ENCODE results near the gene FAR2. TPM values are rescaled to one million over a fixed set of nuclear protein-coding genes. Genes with fewer than 3 reads are reported as not detected.
A peak's percentile ranks its signal among the peaks of the same experiment; 100 is the strongest.

The FAR2 gene
- total RNA-seq, 1 experiment from 2014 or later: 11.0 TPM

DNA sequence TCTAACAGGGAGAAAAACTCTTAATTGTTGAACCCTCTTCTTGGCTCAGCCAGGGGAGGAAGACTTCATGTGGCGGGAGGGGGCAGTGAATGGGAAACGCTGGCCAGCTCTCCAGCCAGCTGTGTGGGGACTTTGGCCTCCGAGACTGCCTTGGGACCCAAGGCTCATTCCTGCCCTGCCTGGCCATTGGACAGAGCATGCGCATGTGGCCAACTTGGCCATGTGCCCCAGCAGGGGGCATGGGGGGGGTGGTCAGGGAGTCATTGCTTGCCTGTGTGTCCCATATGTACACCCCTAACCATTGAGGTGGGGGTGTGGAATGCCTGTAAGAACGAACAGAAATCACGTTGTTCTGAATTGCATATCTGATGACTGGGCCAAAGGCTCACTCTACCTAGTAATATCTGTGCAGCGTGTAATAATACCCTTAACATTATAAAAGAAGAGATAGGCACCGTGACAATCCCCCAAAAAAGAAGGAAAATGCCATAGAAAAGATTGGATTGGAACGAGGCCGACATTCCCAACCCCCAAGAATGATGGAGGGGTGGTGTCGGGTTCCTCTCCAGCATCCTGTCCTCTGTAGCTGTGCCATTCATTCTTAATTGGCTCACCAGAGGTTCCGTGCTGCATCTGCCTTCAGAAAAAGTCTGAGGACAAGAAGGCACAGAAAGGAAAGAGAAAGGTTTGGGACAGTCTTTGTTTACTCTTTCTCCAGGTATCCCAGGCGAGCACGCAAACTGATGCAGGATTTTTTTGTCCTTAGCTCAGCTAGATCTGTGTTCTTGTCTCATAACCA is 3.5 kb upstream of the FAR2 start:
- H3K9me3 ChIP-seq (ENCODE audit: insufficient read depth, low read depth): 0 out of 2 replicates have a peak, but pooled peaks cover 5% of the 10 kb centered on the region
- ChIA-PET CTCF (no interaction called here), POLR2A (ENCODE audit: unreplicated experiment) (interaction anchor here (0.7 kb wide), 1 partner anchor 376 kb away, joined by 4 read pairs; no protein-coding TSS in a partner anchor)
- no peaks in the 10 kb centered on the region for H3K9me2 ChIP-seq (ENCODE audit: insufficient read depth)
- no peaks in the 10 kb centered on the region for H3K36me3 ChIP-seq (ENCODE audit: low read depth)
- H3K4me3 ChIP-seq: no peak overlapping the region
- H3K27ac ChIP-seq: no peak overlapping the region
- no peak overlapping the region for H2AFZ ChIP-seq
- intact Hi-C loops (cut with micrococcal nuclease; ENCODE audit: unreplicated experiment): no loop called here
- H3F3A ChIP-seq (ENCODE audit: insufficient read depth, low read depth): no peaks in the 10 kb centered on the region
- TF ChIP-seq EZH2 (IDR thresholded peaks at IDR 0.05; ENCODE audit: low read depth): no peak
- TF ChIP-seq, protein P1, sequence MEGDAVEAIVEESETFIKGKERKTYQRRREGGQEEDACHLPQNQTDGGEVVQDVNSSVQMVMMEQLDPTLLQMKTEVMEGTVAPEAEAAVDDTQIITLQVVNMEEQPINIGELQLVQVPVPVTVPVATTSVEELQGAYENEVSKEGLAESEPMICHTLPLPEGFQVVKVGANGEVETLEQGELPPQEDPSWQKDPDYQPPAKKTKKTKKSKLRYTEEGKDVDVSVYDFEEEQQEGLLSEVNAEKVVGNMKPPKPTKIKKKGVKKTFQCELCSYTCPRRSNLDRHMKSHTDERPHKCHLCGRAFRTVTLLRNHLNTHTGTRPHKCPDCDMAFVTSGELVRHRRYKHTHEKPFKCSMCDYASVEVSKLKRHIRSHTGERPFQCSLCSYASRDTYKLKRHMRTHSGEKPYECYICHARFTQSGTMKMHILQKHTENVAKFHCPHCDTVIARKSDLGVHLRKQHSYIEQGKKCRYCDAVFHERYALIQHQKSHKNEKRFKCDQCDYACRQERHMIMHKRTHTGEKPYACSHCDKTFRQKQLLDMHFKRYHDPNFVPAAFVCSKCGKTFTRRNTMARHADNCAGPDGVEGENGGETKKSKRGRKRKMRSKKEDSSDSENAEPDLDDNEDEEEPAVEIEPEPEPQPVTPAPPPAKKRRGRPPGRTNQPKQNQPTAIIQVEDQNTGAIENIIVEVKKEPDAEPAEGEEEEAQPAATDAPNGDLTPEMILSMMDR (conservative IDR thresholded peaks at IDR 0.05): no peak
- H3K4me2 ChIP-seq: no peak overlapping the region
- H4K20me1 ChIP-seq (ENCODE audit: insufficient read depth): no peaks in the 10 kb centered on the region
- DNase-seq: no peak
- H3K79me2 ChIP-seq (ENCODE audit: low read depth): no peaks in the 10 kb centered on the region
- no peaks in the 10 kb centered on the region for H3K27me3 ChIP-seq (ENCODE audit: insufficient read depth, low read depth)
- BruUV-seq (replicated peaks): no TSS peak
- peaks cover 14% of the 10 kb centered on the region for H3K4me1 ChIP-seq (replicated peaks; ENCODE audit: insufficient read depth)

- TF ChIP-seq EZH2 (IDR thresholded peaks at IDR 0.05; ENCODE audit: low read depth): no peak
- TF ChIP-seq, protein P1 (conservative IDR thresholded peaks at IDR 0.05): no peak
- Histone ChIP-seq H3K27ac (no peak overlapping the region), H3K4me2 (no peak overlapping the region), H3F3A (ENCODE audit: insufficient read depth, low read depth) (no peaks in the 10 kb centered on the region), H3K79me2 (ENCODE audit: low read depth) (no peaks in the 10 kb centered on the region), H3K36me3 (ENCODE audit: low read depth) (no peaks in the 10 kb centered on the region), H4K20me1 (ENCODE audit: insufficient read depth) (no peaks in the 10 kb centered on the region), H3K4me3 (no peak overlapping the region), H3K4me1 (replicated peaks; ENCODE audit: insufficient read depth) (peaks cover 14% of the 10 kb centered on the region), H3K27me3 (ENCODE audit: insufficient read depth, low read depth) (no peaks in the 10 kb centered on the region), H3K9me2 (ENCODE audit: insufficient read depth) (no peaks in the 10 kb centered on the region), H2AFZ (no peak overlapping the region), H3K9me3 (ENCODE audit: insufficient read depth, low read depth) (0 out of 2 replicates have a peak, but pooled peaks cover 5% of the 10 kb centered on the region)
- DNase-seq: no peak
- ChIA-PET CTCF (no interaction called here), POLR2A (ENCODE audit: unreplicated experiment) (interaction anchor here (0.7 kb wide), 1 partner anchor 376 kb away, joined by 4 read pairs; no protein-coding TSS in a partner anchor)
- intact Hi-C loops (cut with micrococcal nuclease; ENCODE audit: unreplicated experiment): no loop called here
- no TSS peak for BruUV-seq (replicated peaks)
Observed at GRCh38 chr12:29146196-29146595, 2.9 kb upstream of the FAR2 start.

DNA sequence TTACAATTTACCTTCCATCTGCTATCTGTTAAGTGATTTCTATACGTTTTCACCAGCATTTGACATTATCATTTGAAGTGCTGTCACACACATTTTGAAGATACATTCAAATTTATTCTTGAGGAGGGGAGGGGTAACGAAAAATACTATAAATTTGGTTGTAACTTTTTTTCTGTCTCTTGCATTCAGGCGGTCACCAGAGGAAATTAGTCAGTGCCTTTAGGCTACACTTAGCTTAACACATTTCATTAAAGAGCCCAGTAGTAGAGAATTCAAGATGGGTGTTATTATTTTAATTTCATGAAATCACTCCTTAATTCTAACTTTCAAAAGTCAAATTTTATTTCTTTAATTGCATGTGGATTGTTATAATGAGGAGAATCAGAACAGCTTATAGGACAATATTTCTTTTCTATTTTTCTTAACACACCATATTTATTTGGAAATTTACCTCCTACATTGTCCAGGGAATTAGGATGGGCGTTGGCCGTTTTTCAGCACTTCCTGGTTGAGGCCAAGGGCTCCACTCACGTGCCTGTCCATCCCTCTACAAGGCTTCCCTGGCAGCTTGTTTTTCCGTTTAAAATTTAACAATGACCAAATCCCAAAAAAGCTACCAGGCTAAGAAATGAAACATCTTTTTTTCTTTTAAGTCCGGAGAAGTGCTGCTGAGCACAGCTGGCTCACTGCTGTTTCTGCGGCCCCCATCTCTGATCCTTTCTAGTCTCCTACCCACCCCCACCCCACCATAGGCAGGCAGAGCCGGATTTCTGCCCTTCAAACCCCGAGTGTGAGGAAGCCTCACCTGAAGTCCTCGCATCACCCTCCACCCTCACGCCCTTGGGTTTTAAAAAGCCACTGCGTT is 1.1 kb upstream of the FAR2 start:
- Histone ChIP-seq H3K27ac (peak overlapping the region; percentile 58), H3K9me2 (ENCODE audit: insufficient read depth) (no peaks in the 10 kb centered on the region), H4K20me1 (ENCODE audit: insufficient read depth) (no peaks in the 10 kb centered on the region), H2AFZ (peak overlapping the region; percentile 88), H3F3A (ENCODE audit: insufficient read depth, low read depth) (no peaks in the 10 kb centered on the region), H3K79me2 (ENCODE audit: low read depth) (no peaks in the 10 kb centered on the region), H3K36me3 (ENCODE audit: low read depth) (no peaks in the 10 kb centered on the region), H3K27me3 (ENCODE audit: insufficient read depth, low read depth) (no peaks in the 10 kb centered on the region), H3K4me3 (peak overlapping the region; percentile 72), H3K4me2 (peak overlapping the region; percentile 82), H3K4me1 (replicated peaks; ENCODE audit: insufficient read depth) (peaks cover 14% of the 10 kb centered on the region), H3K9me3 (ENCODE audit: insufficient read depth, low read depth) (no peaks in the 10 kb centered on the region)
- POLR2A ChIA-PET (ENCODE audit: unreplicated experiment): interaction anchor here (0.7 to 1.2 kb wide), 2 partner anchors 233 to 1017 kb away, joined by 6 to 10 read pairs; partner anchors contain the start of gene ERGIC2
- intact Hi-C loops (cut with micrococcal nuclease; ENCODE audit: unreplicated experiment): loop anchor here (2.0 kb wide), 1 partner anchor 95 kb away; no protein-coding TSS in a partner anchor
- peak; percentile 28 to 43 for DNase-seq
- no peak for TF ChIP-seq EZH2 (IDR thresholded peaks at IDR 0.05; ENCODE audit: low read depth)
- TF ChIP-seq, protein P1 (conservative IDR thresholded peaks at IDR 0.05): no peak
- BruUV-seq (replicated peaks): no TSS peak
- CTCF ChIA-PET: interaction anchor here (0.6 kb wide), 1 partner anchor 1444 kb away, joined by 3 read pairs; no protein-coding TSS in a partner anchor
